HCT116 (cell line): ENCODE measurements around the gene KIRREL3.

Experiments
- CBX3 ChIP-seq: IDR thresholded peaks from 2 replicates; pipeline ENCODE4 v1.6.1; 2012; ENCODE audit warnings: low read depth
- CEBPB ChIP-seq: IDR thresholded peaks from 2 replicates; pipeline ENCODE4 v1.6.1; 2012; ENCODE audit warnings: low read depth
- CTCF ChIP-seq, 3 experiments: fragments of 200-600 bp in 1 of 3; sonication (generic) in 1 of 3; IDR thresholded peaks in 2 of 3; conservative IDR thresholded peaks in 1 of 3; 2 replicates each; pipeline ENCODE4 v1.5.1; 2012 to 2017; ENCODE audit warnings: low read depth in 2 of 3, low read length in 2 of 3, antibody characterized with exemption in 1 of 3, borderline replicate concordance in 1 of 3, control low read depth in 1 of 3, mild to moderate bottlenecking in 1 of 3, mixed read lengths in 1 of 3, mixed run types in 1 of 3, moderate library complexity in 1 of 3; ENCODE audit not compliant: insufficient read depth in 1 of 3
- EZH2 ChIP-seq: fragments of 200-600 bp; sonication (generic); IDR thresholded peaks from 2 replicates; pipeline ENCODE4 v1.6.1; 2017; ENCODE audit warnings: antibody characterized with exemption, mixed run types
- POLR2A ChIP-seq: IDR thresholded peaks from 2 replicates; pipeline ENCODE4 v1.7.0; 2011; ENCODE audit warnings: borderline replicate concordance; ENCODE audit not compliant: insufficient read depth, insufficient read length; ENCODE audit errors: extremely low read depth
- RAD21 ChIP-seq: IDR thresholded peaks from 2 replicates; pipeline ENCODE4 v1.6.1; 2012; ENCODE audit warnings: low read depth, mild to moderate bottlenecking
- SP1 ChIP-seq: IDR thresholded peaks from 2 replicates; pipeline ENCODE4 v1.6.1; 2012; ENCODE audit warnings: low read depth
- TCF7L2 ChIP-seq: IDR thresholded peaks from 2 replicates; pipeline ENCODE4 v1.7.0; 2011; ENCODE audit warnings: borderline replicate concordance, inconsistent platforms; ENCODE audit not compliant: insufficient read depth, insufficient read length; ENCODE audit errors: extremely low read depth
- YY1 ChIP-seq: IDR thresholded peaks from 2 replicates; pipeline ENCODE4 v1.6.1; 2011; ENCODE audit warnings: low read length, low read depth, moderate library complexity, mild to moderate bottlenecking; ENCODE audit not compliant: insufficient replicate concordance; ENCODE audit errors: extremely low read depth
- ZNF274 ChIP-seq: fragments of 200-500 bp; sonication (Bioruptor generic); IDR thresholded peaks from 2 replicates; pipeline ENCODE4 v1.6.1; 2014; ENCODE audit warnings: mild to moderate bottlenecking, low read depth, low read length, inconsistent platforms

DNA sequence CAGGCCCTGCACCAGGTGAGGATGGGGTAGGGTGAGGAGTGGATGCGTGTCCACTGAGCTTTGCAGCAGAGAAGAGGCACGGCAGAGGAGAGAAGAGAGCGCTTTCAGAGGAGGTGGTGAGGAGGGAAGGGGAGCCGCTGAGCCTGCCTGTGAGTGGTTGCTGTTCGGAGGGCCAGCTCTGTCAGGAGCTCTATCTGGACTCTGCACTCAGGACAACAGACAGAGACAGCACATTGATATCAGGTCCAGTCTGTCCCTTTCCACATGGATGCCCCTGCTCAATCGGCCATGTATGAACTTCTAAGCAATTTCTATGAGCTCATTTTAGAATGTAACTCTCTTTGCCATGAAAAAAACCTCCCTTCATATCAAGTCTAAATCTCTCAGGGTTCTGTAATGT lies 158.6 kb downstream of the KIRREL3 start:
- TF ChIP-seq CTCF (IDR thresholded peaks at IDR 0.05 in 2 of 3, conservative IDR thresholded peaks at IDR 0.05 in 1 of 3; ENCODE audit: borderline replicate concordance in 1 of 3, insufficient read depth in 1 of 3, low read depth in 2 of 3, low read length in 2 of 3) (no peak), SP1 (no peak), RAD21 (no peak), CBX3 (no peak), TCF7L2 (no peak), CEBPB (no peak), YY1 (no peak), POLR2A (no peak), EZH2 (no peak), ZNF274 (no peak)
